OCI-M2 (cell line): ENCODE results near the gene SULF2.

ENCODE experiments used
- DNase-seq: peaks from one replicate; lab custom pipeline; 2025; ENCODE audit not compliant: unreplicated experiment; lab: John Stamatoyannopoulos, UW

The SULF2 gene

DNA sequence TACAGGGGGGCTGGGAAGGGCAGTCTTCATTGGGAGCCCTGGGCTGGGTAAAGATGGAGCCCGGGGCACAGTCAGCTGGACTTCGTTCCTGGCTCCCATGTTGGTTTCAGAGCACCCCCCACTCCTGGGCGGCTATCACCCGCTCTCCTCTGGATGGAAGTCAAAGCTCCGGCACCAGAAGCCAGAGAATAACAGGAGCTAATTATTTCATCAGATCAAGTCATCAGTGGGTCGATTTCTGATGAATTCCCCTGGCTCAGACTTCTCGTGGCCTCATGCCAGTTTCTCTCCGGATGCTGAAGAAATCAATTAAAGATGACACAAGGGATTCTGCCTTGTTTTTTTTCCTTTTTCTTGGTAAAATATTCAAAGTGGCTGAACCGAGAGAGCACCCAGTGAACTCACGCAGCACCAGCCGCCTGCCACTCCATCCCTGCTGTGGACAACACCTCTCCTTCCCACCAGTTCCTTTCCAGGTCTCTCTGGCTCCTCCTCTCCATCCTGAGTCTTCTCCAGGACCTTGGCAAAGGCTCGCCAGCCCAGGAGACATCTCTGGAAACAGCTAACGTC is 22.5 kb downstream of the SULF2 start:
- DNase-seq = no peak

DNA sequence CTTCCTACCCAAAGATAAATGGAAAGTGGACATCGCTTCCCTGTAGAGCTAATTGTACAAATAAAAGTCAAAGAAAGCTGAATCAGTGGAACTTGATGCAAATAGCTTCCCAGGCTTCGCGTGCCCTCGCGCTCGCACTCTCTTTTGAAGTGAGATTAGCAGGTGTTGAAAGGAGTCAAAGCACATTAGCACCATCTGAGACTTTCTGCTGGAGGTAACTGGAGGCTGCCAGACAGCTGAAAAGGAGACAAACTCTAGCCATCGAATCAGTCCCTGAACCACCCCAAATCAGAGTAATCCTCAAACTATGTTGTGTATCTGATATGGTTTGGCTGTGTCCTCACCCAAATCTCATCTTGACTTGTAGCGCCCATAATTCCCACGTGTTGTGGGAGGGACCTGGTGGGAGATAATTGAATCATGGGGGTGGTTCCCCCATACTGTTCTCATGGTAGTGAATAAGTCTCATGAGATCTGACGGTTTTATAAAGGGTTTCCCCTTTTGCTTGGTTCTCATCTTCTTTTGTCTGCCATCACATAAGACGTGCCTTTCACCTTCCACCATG is 23.7 kb downstream of the SULF2 start:
- no peak for DNase-seq

DNA sequence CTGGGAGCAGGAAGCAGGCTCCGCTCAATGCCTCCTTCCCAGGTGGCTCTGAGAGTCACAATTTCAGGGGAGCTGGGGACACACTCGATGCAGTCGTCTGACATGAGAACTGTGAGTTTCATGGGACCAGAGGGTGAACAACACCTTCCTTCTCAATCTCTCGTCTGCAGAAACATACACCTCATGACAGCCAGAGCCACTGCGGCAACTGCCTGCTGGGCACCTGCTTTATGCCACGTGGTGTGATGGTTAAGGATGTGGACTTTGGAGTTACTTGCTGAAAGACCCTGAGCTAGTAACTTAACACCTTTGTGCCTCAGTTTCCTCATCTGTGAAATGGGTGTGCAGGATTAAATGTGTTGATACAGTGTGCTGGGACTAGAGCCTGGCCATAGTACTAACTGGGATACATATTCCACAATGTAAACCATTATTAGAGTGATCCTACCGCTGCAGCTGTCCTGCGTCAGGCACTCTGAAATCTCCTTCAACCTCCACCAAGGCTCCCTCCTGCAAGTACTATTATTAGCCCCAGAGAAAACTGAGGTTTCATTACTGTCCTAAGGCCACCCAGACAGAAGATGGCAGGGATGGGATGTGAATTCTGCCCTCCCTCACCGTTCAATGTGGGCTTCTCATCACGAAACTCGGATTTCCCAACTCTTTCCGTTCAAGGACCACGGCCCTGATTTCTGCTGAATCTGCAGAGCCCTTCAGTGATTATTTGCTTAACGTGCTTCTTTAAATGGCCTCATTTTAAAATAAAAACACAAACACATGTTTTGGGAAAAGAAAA is 24.4 kb downstream of the SULF2 start:
- DNase-seq = no peak

DNA sequence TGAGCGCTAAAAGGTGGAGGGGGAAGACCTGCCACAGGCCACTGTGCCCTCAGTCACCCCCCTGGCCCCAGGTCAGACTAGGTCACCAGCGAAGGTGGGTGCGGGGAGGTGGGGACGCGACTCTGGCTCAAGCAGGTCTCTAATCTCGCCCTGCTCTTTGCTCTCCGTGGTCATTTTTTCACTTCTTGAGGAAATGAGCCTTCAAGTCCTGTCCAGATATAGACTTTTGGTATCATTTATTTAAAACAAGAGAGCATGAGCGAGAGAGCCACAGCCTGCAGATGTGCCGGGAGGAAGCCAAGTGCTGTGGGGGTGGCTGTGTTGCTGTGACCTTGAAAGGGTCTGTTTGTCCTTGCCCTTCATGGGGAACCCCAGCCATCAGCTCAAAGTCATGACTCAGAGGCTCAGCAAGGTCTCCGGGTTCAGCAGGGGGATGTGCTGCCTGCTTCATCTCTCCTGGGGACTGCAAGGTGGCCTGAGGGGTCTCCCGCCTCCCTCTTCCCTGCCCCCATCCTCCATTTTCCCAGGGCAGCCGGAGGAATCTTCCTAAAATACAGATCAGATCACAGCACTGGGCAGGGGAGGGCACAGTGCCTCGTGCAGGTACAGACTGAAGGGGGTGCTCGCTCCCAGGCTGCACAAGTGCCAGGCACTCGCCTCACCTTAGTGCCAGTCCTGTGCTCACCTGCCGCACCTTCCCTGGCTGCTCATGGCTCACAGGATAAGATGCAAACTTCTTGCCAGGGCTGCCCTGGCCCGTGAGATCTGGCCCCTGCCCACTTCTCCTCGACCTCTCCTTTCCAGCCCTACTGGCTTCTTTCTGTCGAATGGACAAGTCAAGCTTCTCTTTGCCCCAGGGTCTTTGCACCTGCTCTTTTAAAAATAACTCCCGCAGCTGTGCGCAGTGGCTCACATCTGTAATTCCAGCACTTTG is 26.5 kb downstream of the SULF2 start:
- no peak for DNase-seq

DNA sequence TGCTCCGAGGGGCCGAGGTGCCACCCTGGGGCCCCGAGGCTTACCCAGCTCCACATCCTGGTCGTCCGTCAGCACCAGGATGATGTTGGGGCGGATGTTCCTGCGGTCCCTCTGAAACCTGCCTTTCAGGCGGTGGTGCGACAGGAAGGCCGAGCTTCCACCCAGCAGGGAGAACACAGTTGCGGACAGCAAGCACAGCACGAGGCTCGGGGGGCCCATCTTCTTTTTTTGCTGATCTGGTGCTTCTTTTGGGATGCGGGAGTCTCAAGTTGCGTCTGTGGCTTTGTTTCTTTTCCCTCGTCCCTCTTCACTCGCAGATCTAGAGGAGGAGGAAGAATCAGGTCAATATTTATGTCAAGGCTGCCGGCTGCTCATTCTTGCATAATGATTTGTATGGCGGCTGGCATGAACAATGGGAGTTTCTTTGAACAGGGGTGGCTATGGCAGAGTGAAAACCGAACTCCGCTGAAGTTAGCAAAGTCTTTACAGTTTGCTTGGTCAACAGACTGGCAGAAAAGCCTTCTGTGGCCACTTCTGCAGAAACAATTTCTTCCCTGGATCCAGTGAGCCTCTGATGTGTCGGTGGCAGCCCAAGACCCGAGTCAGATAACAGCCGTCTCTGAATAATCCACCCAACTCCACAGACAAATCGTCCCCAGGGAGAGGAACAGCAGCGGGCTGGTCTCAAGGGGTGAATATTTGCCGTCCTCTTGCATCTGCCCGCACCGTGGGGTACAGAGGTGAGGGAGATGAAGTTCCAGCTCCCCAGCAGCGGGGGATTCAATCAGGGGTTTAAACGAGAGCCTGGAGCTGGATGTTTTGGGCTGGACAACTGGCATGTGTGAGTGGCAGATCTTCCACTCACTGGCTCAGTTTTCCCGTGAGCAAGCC is 27.9 kb downstream of the SULF2 start:
- DNase-seq = no peak

DNA sequence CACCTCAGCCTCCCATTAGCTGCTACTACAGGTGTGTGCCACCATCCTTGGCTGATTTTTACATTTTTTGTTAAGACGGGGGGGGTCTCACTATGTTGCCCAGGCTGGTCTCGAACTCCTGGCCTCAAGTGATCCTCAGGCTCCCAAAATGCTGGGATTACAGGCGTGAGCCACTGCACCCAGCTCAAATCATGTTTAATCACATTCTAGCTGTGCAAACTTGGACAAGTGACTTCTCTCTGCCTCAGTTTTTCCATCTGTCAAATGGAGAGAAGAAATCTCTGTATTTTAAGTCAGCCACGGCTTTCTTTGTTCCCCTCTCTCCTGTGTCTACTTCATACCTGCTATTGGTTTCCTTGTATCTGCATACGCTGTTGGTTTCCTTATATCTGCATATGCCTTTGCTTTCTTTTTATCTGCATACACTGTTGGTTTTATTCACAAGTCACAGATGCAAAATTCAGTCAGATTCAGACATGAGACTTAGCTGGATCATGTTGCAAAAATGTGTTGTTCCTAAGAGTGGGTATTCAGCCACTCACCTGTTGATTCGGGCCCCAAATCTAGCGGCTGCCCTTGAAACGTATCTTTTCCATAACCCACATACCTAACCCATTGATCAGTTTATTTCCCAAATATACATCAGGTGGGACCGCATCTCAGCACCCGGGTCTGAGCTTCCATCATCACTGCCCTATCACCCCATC is 30.2 kb downstream of the SULF2 start:
- DNase-seq = no peak

DNA sequence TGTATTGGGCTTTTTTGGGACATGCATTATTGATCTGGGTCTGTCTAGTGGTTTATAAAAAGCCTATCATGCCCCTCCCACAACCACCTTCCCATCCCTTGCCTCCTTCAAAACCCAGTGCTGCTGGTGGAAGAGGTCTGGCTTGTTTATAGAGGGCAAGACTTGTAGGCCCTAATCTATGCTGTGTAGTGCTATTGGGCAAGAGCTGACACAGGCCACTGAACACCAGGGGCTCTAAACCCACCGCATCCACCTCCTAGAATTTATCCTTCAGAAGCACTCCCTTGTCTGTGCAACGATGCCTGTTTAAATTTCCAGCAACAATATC is 30.9 kb downstream of the SULF2 start:
- DNase-seq = no peak

DNA sequence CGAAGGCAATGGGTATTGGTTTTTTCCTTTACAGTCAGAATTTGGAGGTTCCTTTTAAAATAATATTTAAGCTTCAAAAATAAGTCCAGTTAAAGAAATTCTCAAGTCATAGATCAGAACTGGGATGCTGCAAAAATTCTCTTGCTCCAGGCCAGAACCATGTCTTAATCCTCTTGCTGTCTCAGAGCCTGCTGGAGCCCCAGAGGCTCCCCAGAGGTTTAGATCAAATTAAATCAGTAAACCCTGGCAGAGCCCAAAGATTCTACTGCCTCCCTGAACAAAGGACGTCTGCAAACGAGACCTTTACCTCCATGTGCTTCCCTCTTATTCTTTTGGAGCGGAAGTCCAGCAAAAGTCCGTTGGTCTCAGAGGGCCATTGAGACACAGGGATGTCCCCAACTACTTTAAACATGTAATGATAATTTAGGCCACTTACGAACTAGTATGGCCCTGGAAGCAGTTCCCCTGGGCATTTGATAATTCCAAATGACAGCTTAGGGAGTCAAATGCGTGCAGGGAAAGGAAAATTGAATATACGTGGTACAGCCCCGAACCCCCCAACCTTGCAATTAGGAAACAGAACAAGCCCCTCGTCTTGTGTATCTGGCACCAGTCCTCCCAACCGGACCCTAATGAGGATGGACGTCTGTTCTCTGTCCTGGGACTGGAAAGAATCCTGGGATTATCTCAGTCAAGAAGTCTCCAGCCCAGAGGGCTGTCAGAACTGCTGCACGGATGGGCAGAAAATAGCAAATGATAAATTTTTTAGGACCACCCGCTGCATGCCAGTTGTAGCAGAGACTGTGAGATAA is 31.5 kb downstream of the SULF2 start:
- DNase-seq = no peak

DNA sequence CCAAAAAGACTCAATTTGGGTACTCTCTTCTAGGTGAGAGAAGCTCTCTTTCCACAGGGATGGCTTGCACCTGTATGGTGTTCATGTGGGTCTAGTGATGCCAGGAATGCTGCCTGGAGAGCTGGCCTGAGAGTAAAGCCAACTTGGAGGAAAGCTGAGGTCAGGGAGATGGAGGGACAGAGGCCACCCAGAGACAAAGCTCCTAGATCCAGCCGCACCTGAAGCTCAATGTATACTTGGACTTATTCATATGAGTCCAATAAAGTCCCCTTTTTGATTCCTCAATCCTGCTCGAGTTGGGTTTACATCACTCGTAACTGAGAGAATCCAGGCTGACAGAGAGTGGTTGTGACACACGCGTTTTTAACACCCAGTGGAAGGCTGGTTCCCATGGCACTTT is 33.8 kb downstream of the SULF2 start:
- DNase-seq = no peak

DNA sequence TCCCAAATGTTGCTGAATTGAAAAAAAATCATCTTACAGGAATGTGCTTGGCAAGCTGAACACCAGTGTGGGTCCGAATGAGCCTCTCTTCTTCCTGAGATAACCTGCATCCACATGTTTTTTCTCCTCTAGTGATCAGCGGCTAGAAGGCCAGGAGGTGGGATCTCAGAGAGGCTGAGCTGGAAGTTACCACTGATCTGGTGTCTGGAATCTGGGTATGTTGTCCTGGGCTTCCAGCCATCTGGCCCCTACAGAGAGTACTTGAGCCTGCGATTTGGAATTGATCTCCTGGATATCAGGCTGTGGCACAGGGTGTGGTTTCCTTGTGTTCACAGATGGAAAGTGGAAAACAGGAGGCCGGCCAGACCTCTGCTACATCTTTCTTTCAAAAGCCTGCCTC is 35.9 kb downstream of the SULF2 start:
- DNase-seq = no peak

DNA sequence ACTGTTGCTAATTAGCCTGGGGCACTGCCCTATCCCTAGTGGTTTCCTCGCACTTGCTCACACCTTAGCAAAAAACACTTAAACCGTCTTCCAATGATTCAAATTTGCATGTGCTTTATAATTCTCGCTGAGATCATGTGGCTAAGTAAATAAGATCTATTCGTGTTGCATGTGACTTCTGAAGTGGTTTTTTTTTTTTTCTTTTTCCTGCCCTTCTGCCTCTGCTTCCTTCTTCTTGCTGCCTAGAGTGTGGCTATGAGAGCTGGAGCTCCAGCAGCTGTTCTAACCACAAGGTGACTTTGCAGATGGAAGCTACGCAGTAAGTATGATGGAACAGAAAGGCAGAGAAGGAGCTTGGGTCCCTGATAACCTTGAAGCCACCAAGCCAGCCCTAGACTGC is 36.5 kb downstream of the SULF2 start:
- no peak for DNase-seq

DNA sequence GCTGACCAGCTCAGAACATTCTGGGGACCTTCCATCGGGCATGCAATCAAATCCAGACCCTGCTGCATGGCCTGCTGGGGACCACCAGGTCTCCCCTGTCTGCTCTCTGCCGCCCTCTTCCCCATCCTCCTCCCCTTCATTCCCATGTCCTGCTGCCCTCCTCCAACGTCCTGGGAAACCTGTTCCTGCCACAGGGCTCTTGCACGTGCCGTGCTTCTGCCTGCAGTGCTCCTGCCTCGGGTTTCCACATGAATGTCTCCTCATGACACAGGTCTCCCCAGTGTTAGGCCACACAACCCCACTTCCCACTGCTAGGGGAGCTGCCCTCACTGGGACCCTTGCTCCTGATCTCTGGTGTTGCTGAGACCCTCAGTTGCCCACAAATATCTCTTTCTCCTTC is 37.2 kb downstream of the SULF2 start:
- DNase-seq = no peak

DNA sequence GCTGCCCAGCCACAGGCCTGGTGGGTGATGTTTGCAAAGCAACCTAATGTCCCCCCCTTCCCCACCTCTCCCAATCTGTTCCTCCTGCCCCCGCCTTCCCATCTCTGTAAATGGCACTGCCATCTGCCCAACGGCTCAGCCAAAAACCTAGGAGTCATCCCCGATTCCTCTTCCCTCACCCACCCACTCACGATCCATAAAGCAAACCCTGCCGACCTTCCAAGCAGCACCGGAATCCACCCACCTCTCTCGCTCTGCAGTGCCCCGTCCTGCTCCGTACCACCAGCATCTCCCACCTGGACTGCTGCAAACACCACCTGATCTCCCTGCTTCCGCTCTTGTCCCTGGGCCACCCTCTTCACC is 37.6 kb downstream of the SULF2 start:
- no peak for DNase-seq

DNA sequence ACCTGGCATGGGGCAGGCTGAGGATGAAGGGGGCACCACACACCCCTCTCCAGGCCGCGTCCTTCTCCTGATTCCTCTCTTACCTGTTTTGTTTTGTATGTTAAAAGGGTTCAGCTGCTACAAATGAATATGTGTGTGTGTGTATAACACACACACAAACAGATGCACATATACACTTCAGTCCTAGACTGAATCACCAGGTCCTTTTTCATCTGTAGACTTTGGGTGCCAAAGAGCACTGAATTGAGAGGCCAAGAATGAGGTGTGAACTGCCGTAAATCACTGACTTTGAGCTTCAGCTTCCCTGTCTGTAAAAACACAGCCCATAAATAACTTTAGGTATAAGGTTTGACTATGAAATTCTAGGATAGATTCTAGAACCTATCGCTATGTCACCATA is 40.5 kb downstream of the SULF2 start:
- no peak for DNase-seq

DNA sequence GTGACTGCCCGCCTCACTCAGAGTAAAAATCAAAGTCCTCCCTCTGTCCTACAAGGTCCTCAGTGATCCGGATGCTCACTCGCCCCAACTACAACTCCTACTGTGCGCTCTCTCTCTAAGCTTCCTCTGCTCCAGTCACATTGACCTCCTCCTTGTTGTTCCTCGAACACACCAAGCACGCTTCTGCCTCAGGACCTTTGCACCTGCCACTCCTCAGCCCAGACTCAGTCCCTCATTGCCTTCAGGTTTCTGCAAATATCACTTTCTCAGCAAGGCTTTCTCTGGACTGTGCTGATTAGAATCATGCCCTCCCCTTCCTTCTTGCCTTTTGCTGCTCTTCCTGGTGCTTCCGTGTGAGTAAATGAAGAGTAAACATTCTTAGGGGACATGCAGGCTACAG is 41.6 kb downstream of the SULF2 start:
- DNase-seq = no peak

DNA sequence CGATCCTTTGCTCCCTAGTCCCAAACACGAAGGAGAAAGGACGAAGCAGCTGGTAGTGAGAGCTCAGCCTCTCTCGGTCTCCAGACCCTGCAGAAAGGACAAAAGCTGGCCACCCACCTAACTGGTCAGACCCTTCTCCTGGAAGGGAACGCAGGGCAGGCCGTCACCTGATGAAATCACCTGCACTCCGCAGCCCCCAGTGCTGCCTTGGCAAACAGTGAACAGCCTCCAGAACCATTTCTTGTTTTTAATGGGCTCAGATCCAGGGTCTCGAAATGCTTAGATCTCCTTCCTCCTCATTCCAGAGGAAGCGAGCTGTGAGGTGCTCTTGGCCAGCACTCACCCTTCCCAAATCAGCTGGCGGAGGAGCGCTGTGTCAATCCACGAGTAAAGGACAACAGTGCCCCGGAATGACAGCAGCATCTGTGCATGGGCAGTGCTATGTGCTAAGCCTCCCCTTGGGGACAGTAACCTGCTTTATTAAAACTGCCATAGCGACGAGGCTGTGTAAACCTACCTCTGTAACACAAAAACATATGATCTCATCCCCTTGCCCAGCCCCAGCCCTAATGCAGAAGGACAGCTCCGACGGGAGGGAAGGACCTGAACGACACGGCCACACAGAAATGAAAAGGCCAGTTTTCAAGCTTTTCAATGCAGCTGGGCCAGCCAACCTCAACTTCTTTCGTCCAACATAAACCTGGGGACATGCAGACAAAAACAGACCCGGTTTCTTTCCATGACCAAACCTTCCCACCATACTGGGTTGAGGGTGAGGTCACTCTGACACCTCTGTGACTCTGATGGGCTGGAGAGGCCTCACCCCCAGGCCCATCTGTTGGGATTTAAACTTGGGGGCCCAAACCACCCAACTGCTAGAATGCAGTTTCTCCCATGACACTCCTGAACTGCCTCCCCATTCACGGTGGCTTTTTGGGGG is 43.3 kb downstream of the SULF2 start:
- DNase-seq = no peak

DNA sequence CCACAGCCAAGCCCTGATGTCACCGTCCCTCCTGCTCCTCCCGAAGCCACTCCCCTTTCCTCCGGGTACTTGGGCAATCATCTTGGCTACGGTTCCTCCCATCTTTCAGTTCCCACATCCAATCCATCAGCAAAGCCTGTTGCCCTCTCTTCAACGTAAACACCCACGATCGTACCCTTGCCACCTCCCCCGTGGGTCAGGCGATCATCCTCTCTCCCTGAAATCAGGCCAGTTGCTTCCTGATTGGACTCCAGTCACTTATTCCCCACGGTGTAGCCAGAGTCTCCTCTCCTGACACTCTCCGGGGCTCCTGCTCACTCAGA is 44.5 kb downstream of the SULF2 start:
- no peak for DNase-seq

DNA sequence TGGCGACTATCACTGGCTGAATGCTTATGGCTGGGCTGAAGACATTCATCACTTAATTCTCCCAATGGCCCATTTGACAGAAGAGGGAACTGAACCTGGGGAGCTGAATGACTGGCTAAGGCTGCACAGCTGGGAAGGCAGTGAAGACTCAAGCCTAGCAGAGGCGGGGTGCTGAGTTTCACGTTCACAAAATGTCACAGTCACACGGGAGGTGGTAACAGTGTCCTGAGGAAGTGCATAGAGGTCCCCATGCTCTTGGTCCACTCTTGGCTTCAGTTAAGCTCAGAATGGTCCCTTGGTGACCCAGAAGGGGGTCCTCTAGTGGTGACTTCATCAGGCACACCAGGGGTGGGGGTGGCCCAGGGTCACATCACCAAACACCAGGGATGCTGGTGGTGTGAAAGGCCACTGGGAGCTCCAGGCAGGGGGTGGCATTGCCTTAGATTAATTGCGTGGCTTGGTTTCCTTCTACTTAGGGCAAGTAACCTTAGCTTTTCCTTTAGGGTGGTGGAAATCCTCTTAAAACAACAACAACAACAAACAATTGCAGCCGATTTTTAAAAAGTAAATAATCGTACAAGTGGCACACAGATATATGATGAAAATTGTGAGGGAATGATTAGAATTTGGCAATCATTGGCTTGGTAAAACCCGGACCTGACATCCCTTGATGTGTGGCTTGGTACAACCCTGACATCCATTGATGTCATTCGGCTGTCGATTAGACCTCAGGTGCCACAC is 45.0 kb downstream of the SULF2 start:
- no peak for DNase-seq
